ENCODE data around the gene DEPDC5.

DNA sequence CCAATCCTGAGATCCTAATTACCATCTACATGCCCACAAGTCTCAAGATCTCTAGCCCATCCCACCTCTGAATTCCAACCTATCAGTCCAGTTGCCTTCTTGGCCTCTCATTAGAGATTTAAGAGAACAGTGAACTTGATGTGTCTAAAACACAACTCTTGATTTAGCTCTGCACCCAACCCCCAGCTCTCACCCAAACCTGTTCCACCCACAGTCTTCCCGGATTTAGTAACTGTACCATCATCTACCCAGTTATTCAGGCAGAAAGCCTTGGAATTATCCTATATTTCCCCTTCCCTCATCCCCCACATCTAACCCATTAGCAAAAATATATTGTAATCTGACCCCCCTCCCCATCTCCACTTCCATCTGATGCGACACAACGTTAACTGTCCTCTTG is 166.5 kb downstream of the DEPDC5 start:
- TF ChIP-seq, protein P1, sequence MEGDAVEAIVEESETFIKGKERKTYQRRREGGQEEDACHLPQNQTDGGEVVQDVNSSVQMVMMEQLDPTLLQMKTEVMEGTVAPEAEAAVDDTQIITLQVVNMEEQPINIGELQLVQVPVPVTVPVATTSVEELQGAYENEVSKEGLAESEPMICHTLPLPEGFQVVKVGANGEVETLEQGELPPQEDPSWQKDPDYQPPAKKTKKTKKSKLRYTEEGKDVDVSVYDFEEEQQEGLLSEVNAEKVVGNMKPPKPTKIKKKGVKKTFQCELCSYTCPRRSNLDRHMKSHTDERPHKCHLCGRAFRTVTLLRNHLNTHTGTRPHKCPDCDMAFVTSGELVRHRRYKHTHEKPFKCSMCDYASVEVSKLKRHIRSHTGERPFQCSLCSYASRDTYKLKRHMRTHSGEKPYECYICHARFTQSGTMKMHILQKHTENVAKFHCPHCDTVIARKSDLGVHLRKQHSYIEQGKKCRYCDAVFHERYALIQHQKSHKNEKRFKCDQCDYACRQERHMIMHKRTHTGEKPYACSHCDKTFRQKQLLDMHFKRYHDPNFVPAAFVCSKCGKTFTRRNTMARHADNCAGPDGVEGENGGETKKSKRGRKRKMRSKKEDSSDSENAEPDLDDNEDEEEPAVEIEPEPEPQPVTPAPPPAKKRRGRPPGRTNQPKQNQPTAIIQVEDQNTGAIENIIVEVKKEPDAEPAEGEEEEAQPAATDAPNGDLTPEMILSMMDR (conservative IDR thresholded peaks at IDR 0.05; ENCODE audit: low read depth, low read length): no peak
- no peak for TF ChIP-seq EZH2 (IDR thresholded peaks at IDR 0.05; ENCODE audit: borderline replicate concordance, low read depth, low read length, poor library complexity, severe bottlenecking)

Data from A673 (cell line).